Suppressor macrophage (primary cell): ENCODE results near the gene IL7R.
"Not testable (repeated sequence)": the region's sequence is repeated elsewhere in the genome, so short reads cannot be mapped to it uniquely, and the experiment has no call there.

Experiments
- DNase-seq, 4 experiments: peaks; one replicate each; pipeline ENCODE4 v3.0.0-alpha.2; 2020 to 2022

Gene IL7R

DNA sequence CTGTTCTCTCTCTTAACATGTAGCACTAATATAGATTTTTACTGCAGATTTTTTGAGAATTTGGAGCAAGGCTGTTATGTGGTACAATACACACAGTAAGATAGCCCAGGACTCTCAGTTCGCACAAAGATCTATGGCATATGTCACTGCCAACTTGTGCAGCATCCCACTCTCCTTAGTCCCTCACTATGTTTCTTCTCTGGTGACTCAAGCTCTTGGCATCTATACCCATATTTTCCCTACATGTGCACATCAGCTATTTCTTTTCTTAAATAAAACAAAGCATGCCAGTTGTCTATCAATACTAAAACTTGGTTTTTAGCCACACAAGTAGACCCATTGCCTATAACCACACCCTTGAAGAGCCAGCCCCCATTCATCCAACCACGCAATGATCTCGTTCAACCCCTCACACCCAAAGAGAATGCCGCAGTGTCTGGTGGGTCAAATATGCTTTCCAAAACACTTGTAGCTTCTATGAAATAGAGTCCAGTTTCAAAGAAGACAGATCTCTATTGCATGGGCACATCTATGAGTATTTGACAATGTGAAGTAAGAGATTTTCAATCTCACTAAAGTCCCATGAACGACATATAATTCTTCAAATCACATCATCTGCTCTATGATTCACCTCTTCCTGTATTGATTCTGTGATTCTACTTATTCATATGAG is 18.2 kb upstream of the IL7R start:
- no peak for DNase-seq

DNA sequence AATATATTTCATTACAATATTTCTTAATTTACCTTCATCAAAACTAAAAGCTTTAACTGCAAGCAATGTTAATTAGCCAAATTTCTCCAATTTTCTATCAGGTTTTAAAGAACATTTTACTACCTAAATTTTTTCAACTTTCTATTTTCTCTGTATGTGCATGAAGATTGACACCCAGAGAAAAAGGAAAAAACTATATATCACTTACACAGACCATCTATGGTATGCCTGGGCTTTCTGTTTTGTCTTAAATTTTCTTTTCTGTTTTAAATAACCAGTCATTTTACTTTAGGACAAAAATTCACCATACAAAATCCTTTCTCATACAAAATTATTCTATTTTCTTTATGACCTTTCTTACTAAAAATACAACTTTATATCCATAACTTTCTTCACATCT is 13.8 kb upstream of the IL7R start:
- no peak for DNase-seq

DNA sequence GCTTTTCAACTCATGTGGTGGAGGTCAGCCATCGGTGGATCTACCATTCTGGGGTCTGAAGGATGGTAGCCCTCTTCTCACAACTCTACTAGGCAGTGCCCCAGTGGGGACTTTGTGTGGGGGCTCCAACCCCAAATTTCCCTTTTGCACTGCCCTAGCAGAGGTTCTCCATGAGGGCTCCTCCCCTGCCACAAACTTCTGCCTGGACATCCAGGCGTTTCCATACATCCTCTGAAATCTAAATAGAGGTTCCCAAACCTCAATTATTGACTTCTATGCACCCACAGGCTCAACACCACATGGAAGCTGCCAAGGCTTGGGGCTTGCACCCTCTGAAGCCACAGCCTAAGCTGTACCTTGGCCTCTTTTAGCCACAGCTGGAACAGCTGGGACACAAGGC is 11.2 kb upstream of the IL7R start:
- peak in 1 of 4 experiments; percentile 9 for DNase-seq

DNA sequence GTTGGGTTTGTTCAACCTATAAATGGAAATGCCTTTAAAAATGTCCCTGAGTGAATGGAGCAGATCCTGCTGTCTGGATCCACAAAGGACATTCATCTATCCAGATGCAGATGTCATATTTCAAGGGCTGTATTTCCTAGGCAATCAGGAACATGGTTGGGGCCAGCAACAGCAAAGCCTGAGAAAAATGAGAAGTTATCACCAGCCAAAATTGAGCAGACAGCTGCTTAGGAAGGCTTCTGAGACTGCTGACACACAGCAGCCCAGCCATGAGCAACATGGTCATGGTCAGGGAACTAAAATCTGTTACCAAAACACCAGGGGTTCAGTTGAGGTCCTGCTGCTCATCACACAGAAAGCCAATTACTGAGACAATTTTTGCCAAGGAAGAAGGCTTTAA is 9.2 kb upstream of the IL7R start:
- no peak for DNase-seq

DNA sequence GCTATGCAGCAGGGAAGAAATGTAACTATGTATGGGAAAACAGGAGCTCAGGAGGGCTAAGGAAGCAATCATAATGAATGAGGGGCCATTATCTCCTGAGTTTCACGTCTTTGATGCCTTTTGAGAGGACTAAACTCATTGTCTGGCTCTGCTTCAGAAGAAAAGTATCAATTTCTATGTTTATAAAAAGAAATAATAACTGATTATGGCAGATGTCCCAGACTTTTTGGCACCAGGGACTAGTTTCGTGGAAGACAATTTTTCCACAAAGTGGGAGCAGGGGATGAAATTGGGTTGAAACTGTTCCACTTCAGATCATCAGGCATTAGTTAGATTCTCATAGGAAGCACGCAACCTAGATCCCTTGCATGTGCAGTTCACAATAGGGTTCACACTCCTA is 8.7 kb upstream of the IL7R start:
- DNase-seq, result no peak

DNA sequence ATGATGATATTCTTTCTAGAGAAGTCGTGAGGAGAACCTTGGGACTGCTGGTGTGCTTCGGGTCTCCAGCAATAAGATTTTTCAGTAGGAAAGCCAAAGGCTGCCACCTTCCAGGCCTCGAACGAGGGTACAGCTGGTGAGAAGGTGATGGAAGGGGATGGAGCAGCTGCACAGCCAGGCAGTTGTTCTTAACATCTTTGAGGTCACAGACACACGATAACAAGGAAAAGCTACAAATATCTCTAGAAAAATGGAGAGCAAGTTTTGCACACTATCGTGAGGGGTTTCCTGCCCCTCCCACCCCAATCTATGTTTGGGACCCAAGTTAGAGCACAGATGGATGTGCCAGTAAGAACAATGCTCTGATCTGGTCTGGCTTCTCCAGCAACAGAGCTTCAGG is 6.8 kb upstream of the IL7R start:
- DNase-seq, result no peak

DNA sequence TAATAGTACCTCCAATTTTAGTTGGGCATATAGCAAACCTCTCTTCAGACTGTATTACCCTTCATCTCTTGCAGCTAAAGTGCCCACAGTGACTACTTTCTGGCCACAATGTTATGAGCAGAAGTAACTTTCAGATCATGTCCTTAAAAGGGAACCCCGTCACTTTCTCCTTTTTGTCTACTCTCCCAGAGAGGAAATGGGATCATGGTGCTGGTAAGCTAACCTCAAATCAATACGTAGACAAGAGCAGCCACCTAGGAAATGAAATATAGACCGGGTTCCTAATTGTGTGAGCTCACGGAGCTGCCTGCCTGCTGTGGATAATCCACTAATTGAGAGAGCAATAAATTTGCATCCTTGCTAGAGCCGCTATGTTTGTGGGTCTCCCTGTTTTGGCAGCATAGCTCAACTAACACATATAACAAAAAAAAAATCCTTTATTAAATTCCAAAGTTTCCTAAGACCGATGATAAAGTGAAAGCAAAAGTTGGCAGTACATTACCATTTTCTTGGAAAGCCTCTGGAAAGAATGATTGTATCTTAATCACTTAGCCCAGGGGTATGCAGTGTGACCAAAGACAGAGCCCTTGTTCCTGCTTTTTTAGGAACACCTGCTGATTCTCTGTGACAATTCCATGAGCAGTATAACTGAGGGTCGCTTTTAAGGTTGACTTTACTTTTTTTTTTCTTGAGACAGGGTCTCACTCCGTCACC is 5.6 kb upstream of the IL7R start:
- peak in 3 of 4 experiments; percentile 40 to 66 (median 65) for DNase-seq

DNA sequence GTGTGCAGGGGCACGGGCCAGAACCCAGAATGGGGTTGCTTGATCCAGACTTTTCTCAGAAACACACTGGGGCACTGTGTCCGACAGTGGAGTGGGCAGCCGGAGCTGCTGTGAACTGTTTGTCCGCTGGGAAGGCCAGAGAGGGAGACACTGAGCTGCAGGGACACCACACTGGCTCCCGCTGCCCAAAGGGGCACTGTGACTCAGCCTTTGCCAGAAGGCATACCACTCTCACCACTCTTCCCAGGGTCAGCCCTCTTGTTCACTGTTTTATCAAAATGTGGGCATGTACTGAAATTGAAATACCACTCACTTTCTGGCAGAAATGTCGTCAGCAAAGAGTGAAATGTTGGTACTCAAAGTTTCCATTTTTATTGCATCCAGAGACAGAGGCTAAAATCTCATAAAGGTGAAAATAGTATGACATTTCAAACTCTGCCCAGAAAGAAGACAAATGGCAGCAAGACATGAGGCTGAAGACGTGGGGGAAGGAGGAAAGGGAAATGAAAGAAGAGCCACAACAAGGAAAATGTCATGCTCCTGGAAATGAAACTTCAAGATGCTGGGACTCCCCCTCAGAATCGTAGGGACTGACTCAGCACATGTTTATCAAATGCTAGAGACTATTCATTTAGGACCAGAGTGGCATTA is 4.5 kb upstream of the IL7R start:
- peak; percentile 15 to 66 (median 50) for DNase-seq

DNA sequence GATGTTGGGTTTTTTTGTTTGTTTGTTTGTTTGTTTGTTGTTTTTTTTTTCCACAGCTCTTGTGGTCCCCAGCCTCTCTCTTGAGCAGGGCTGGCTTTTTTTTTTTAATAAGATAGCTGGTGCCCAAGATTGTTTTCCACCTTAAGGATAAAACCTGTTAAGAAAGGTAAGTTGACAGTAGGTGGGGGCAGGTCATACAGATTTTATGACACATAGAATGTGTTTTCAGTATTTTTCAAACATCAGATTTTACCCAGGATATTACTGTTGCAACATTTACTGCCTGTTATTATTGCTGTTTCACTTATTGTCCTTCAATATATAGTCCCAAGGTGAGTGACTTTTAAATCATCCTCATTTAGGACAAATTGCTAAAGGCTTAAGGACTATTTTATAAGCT is 3.9 kb upstream of the IL7R start:
- DNase-seq, result no peak

DNA sequence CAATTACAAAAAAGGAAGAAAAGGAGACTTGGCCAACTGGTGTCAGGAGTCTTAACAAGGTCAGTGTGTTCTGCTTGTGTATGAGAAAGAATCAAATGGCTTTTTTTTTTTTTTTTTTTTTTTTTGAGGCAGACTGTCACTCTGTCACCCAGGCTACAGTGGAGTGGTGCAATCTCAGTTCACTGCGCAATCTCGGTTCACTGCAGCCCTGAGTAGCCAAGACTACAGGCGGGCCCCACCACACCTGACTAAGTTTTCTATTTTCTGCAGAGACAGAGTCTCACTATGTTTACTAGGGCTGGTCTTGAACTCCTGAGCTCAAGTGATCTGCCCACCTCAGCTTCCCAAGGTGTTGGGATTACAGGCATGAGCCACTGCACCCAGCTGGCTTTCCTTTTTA is 3.1 kb upstream of the IL7R start:
- DNase-seq, result peak; percentile 49 to 68 (median 68)

DNA sequence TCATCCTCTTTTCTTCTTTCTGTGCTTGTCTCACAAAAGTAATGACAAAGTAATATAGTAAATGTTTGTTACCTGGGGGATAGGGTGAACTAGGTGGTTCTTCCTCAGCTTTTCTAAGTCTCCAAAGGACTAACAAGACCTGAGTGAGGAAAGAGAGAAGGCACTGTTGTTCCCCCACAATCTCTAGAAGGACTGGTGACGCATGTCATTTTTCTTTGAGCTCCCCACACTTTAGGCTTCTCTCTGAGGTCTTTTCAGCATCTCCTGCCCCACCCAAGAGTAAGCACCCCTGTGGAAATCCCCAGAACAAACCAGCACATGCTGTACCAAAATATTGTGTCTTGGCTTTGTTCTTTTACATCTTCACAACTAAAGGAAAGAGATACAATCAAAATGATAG is 2.4 kb upstream of the IL7R start:
- no peak for DNase-seq

DNA sequence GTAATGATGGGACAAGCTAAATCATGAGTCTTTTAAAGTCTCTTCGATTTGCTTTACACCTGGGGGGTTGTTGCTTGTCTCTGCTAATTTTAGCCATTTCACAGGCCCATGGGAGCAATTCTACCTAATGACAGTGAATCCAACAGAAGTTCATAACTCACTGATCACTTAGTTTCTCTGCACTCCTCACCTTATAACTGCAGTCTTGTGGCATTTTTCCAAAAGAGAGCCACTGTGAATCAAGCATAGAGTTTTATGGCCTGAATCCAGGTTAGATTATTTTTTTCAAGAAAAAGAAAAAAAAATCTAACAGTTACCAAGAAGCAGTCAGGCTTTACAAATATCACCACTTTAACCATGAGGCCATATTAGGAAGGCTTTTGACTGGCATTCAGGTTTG is 1.5 kb upstream of the IL7R start:
- no peak for DNase-seq

DNA sequence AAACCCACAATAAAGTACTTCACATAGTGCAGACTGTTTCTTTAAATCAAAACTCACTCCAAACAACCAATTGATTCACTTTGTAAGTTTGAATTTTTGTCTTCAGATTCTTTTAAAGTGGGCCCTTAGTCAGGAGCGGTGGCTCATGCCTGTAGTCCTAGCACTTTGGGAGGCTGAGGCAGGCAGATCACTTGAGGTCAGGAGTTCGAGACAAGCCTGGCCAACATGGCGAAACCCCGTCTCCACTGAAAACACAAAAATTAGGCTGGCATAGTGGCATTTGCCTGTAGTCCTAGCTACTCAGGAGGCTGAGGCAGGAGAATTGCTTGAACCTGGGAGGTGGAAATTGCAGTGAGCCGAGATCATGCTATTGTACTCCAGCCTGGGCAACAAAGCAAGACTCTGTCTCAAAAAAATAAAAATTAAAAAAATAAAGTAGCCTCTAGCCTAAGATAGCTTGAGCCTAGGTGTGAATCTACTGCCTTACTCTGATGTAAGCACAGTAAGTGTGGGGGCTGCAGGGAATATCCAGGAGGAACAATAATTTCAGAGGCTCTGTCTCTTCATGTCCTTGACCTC is 416 bp upstream of the IL7R start:
- DNase-seq, result not testable (repeated sequence)

DNA sequence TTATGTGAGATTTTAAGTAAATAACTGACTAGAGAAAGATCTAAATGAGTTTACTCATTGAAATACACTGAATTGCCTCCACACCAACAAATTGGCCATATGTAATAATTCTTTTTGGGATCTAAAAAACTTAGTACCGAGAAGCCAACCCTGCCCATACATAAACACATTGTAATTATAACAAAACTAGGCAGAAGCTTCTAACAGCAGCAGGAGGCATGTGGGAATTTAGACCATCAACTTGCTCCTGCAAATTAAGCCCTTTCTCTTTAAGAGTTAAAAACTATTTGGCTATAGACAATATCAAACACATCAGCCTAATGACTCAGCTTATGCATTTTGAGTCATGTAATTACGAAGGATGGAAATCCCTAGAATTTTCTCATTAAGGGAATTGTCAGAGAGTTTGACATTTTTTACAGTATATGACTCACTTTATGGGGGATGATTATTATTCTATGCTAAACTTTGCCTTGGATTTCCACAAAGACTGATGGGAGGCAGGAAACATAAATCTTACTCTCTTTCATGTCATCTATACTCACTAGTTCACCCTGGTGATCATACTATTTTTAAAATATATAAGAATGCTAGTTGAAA is 1.0 kb downstream of the IL7R start:
- DNase-seq, result peak in 2 of 4 experiments; percentile 55 to 72

DNA sequence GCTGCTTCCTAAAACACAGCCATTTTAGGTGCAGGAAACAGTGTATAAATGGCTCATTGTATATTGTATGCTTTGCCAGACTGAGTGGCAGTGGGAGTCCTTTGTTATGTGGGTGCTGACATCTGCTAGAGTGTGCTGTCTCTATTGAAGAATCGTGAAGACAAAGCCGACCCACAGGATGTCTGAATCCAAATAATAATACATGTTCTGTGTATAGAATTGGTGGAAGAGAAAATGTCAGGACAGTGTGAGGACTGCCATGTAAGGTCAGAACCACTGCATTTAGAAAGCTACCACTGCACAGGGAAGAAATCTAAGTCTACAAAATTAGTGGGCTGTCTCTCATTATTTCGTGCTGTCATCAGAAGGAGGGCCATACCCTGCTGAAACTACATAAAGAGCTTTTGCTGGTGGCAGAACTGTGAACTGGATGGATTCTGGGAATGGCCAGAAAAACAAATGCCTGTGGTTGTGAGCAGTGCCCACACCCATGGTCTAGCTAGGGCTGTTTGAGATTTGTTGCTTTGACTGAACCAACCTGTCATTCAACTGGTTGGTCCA is 2.5 kb downstream of the IL7R start:
- DNase-seq, result no peak

DNA sequence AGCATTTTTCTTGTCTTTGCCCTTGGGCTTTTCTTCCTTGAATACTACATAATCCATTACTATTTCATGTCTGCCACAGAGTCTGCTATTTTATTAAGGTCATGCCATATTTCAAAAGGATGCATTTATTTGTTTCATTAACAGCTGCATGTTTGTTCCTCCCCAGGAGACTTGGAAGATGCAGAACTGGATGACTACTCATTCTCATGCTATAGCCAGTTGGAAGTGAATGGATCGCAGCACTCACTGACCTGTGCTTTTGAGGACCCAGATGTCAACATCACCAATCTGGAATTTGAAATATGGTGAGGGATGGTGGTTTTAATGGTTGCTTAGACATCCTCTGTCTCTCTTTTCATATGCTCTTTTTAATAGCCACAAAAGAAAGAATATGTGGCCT is 4.0 kb downstream of the IL7R start:
- DNase-seq, result no peak

DNA sequence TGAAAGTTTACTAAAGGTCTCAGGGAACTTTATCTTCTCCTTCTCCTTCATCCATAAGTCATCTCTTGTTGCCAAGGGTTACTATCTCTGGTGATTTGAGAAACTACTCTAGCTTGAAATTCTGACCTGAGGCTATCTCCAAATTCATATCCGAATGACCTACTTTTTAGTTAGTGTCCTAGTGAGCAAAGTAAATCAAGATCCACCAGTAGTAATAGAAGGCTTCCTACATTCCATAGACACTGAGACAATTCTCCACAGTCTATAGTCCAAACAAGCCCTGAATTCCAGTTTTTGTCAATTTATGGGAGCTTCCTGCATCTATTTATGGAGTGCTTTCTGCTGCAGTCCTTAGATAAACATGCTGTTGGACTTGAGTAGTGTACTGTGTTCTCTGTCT is 5.0 kb downstream of the IL7R start:
- no peak for DNase-seq

DNA sequence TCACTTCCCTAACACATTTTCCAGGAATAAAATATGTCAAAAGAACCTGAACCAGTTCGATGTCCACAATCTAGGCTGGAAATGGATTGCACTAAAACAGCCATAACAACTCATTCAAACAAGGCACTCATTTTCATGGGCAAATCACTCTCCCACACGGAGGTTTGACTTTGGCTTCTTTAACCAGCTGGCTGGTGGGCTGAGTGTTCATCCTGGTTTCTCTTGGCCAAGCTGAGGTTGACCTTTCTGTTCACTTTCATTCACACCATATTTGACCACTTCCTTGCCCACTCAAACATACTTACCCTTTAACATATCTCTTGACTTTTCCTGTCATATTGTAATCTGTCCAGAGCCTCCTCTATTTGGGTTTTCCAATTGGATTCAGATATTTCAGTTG is 5.4 kb downstream of the IL7R start:
- no peak for DNase-seq

DNA sequence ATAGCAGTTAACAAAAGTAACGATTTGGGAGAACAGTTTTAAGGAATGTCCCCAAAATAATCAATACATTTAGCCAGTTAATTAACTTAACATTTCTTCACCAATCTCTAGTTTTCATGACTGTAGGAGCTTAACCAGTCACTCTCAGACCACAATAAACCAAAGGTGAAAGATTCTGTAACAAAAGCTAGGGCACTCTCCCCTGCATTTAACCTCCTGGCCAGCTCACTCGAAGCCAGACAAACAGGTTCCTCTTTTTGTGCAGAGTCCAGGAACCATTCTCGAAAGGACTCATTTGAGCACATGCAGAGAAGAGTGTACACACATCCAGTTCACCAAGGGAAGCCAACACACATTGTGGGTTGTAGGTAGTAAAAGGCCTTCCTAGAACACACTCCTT is 6.5 kb downstream of the IL7R start:
- DNase-seq, result peak; percentile 24 to 68 (median 56)

DNA sequence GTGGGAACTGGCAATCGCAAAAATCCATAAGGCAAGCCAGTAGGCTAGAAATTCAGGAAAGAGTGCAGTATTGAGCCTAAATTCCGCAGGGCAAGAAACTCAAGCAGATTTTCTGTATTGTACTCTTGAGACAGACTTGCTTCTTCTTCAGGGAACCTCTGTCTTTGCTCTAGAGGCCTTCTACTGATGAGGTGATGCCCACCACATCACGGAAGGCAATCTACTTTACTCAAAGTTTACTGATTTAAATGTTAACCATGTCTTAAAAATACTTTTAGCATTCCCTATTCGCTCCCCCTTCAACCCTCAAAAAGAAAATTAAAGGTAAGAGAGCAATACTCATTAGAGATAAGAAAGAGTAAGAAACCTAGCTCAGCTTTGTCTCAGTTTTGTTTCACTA is 11.3 kb downstream of the IL7R start:
- no peak for DNase-seq

DNA sequence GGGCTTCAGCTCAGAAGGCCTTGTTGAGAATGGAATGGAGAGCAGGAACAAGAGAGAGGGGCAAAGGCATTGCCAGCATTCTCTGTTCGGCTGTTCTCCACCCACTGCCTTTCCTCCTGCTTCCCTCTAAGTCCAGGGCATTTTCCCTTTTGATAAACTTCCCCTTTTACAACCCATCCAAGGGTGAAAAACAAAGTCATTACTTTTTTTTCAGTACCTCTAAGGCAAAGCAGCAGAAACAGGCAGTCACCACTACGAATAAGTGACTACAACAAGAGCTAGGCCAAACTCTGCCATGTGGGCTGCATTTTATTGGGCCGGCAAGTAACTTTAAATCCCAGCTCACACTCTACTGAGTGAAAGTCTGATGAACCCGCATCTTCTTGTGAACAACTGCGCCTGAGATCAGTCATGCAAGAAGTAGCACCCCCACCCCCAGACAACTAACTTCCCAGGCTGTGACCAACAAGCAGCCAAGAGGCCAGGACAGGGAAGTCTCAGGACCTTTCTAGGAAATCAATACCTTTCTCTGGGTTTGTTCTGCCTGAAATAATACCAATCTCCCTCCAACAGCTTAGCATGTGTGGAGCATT is 13.1 kb downstream of the IL7R start:
- DNase-seq, result peak; percentile 43 to 76 (median 72)

DNA sequence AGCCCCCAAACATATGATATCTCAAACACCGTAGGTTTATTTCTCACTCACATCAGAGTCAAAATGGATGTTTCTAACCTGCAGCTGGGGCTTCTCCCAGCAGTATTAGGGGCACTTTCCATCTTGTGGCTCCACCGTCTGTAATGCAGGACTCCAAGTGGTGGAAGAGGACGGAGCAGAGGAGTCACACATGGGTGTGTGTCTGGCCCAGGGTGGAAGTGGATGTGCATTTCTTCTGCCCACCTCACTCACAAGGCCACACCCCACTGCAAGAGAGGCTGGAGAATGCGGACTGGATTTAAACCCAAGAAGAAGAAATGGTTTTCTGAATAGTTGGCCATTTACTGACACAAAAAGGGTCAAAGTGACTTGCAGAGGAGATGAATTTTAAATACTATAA is 13.9 kb downstream of the IL7R start:
- no peak for DNase-seq
